ENCODE results near the gene ARHGEF37. TPM values are rescaled to one million over a fixed set of nuclear protein-coding genes. Genes with fewer than 3 reads are reported as not detected.

Gene ARHGEF37
- total and polyA plus RNA-seq, 2 of the 8 experiments (the other 6 are each of a cell fraction or from before 2014, with no cell fraction given) = 0.21 to 0.48 TPM

- no peak for TF ChIP-seq CHD7 (IDR thresholded peaks at IDR 0.05; ENCODE audit: insufficient replicate concordance, low read length)
- TF ChIP-seq MAX (IDR thresholded peaks at IDR 0.05) = no peak
- TF ChIP-seq BCL11A (IDR thresholded peaks at IDR 0.05; ENCODE audit: low read depth in 2 of 2, low read length in 2 of 2) = no peak
- TF ChIP-seq CHD1 (IDR thresholded peaks at IDR 0.05; ENCODE audit: low read depth, low read length) = no peak
- no peak for TF ChIP-seq EZH2 (IDR thresholded peaks at IDR 0.05; ENCODE audit: low read depth, low read length, severe bottlenecking)
- no peak for TF ChIP-seq SUZ12 (IDR thresholded peaks at IDR 0.05; ENCODE audit: low read length)
- no peak for TF ChIP-seq MAFK (IDR thresholded peaks at IDR 0.05; ENCODE audit: low read depth, low read length)
- TF ChIP-seq ATF3 (IDR thresholded peaks at IDR 0.05; ENCODE audit: insufficient read depth, low read depth, low read length) = no peak
- TF ChIP-seq SIRT6 (IDR thresholded peaks at IDR 0.05; ENCODE audit: low read length) = no peak
- TF ChIP-seq TAF1 (IDR thresholded peaks at IDR 0.05; ENCODE audit: low read depth, low read length) = no peak
- no peak for TF ChIP-seq GABPA (IDR thresholded peaks at IDR 0.05; ENCODE audit: borderline replicate concordance, insufficient read depth, low read length)
- TF ChIP-seq POU5F1 (IDR thresholded peaks at IDR 0.05; ENCODE audit: low read depth, low read length) = no peak
These were observed 14.1 kb upstream of the ARHGEF37 start (continued) for GRCh38 chr5:149567226-149567625.
